Activated naive CD4-positive, alpha-beta T cell treated with anti-CD3 and anti-CD28 coated beads, Interleukin-2, amount 50 U/mL, for 72 hours (primary cell): ENCODE measurements around the gene AATK. TPM values are rescaled to one million over a fixed set of nuclear protein-coding genes. Genes with fewer than 3 reads are reported as not detected.

Experiments
- ATAC-seq, 2 donors: fragments of 150-1000 bp; cut with Tn5 transposase; 2 replicates each; pipeline ENCODE4 v1.10.0; 2021; ENCODE audit warnings: mild to moderate bottlenecking in 2 of 2, moderate library complexity in 2 of 2
- DNase-seq, 2 donors: peaks; one replicate each; pipeline ENCODE4 v3.0.0; 2021 to 2022; ENCODE audit warnings: low spot score in 2 of 2
- H3K27ac Mint-ChIP-seq, 2 donors: one replicate each; pipeline ENCODE4 v1.8.0; 2022; ENCODE audit warnings: mild to moderate bottlenecking in 2 of 2, mixed read lengths in 2 of 2
- H3K36me3 Mint-ChIP-seq, 2 donors: one replicate each; pipeline ENCODE4 v1.8.0; 2022; ENCODE audit warnings: mixed read lengths in 2 of 2
- H3K9me3 Mint-ChIP-seq, 2 donors: one replicate each; pipeline ENCODE4 v1.8.0; 2022; ENCODE audit warnings: mixed read lengths in 2 of 2
- total RNA-seq, 2 donors: library from RNA; stranded (reverse); gene quantifications; one replicate each; pipeline ENCODE4 v1.2.3, GENCODE V29; 2022

AATK gene
- total RNA-seq, 2 donors from 2014 or later: 0.30 to 0.72 TPM

GRCh38 chr17:81173762-81174155 lies 7.7 kb upstream of the AATK start:
- no peak for ATAC-seq
- DNase-seq: no peak

GRCh38 chr17:81173052-81173761 lies 7.2 kb upstream of the AATK start:
- DNase-seq (no peak), ATAC-seq (no peak)
- no peak overlapping the region for H3K27ac Mint-ChIP-seq
- H3K9me3 Mint-ChIP-seq: no peaks in the 10 kb centered on the region
- H3K36me3 Mint-ChIP-seq: no peaks in the 10 kb centered on the region

More at GRCh38 chr17:81173762-81174155, 7.7 kb upstream of the AATK start:
- no peak overlapping the region for H3K27ac Mint-ChIP-seq
- no peaks in the 10 kb centered on the region for H3K36me3 Mint-ChIP-seq
- no peaks in the 10 kb centered on the region for H3K9me3 Mint-ChIP-seq

- ATAC-seq: no peak
- Mint-ChIP-seq H3K36me3 (no peaks in the 10 kb centered on the region), H3K27ac (no peak overlapping the region), H3K9me3 (no peaks in the 10 kb centered on the region)
- no peak for DNase-seq
Observed at GRCh38 chr17:81171941-81172340, 5.9 kb upstream of the AATK start.

- no peak for DNase-seq
- no peak overlapping the region for H3K27ac Mint-ChIP-seq
- no peak for ATAC-seq
- H3K36me3 Mint-ChIP-seq: no peaks in the 10 kb centered on the region
- no peaks in the 10 kb centered on the region for H3K9me3 Mint-ChIP-seq
Observed at GRCh38 chr17:81170727-81171494, 4.9 kb upstream of the AATK start.

GRCh38 chr17:81169870-81170309 lies 3.9 kb upstream of the AATK start:
- Mint-ChIP-seq H3K36me3 (no peaks in the 10 kb centered on the region), H3K9me3 (no peaks in the 10 kb centered on the region), H3K27ac (no peak overlapping the region)
- ATAC-seq (no peak), DNase-seq (no peak)

GRCh38 chr17:81167638-81168037 lies 1.6 kb upstream of the AATK start:
- H3K36me3 Mint-ChIP-seq: no peaks in the 10 kb centered on the region
- no peak for ATAC-seq

GRCh38 chr17:81167194-81167524 lies 1.1 kb upstream of the AATK start:
- no peak for DNase-seq
- Mint-ChIP-seq H3K9me3 (no peaks in the 10 kb centered on the region), H3K27ac (no peak overlapping the region), H3K36me3 (no peaks in the 10 kb centered on the region)
- no peak for ATAC-seq

More at GRCh38 chr17:81167638-81168037, 1.6 kb upstream of the AATK start:
- DNase-seq: no peak
- no peak overlapping the region for H3K27ac Mint-ChIP-seq
- H3K9me3 Mint-ChIP-seq: no peaks in the 10 kb centered on the region

GRCh38 chr17:81165246-81166032 lies 582 bp downstream of the AATK start, which contains the start of gene PVALEF:
PVALEF (plus strand) TSS chr17:81165507; CDS start chr17:81181227, 15,720 bp downstream.
- no peaks in the 10 kb centered on the region for H3K36me3 Mint-ChIP-seq
- no peak for ATAC-seq
- H3K27ac Mint-ChIP-seq: no peak within 1 kb of the TSS
- DNase-seq: no peak
- H3K9me3 Mint-ChIP-seq: no peaks in the 10 kb centered on the region

- Mint-ChIP-seq H3K27ac (no peak overlapping the region), H3K36me3 (no peaks in the 10 kb centered on the region), H3K9me3 (no peaks in the 10 kb centered on the region)
- ATAC-seq (no peak), DNase-seq (no peak)
Observed at GRCh38 chr17:81164371-81165245, 1.4 kb downstream of the AATK start.

- H3K9me3 Mint-ChIP-seq: no peaks in the 10 kb centered on the region
Observed at GRCh38 chr17:81163703-81164370, 2.2 kb downstream of the AATK start.

GRCh38 chr17:81163051-81163695 lies 2.8 kb downstream of the AATK start:
- no peak for ATAC-seq
- H3K9me3 Mint-ChIP-seq: no peaks in the 10 kb centered on the region
- H3K27ac Mint-ChIP-seq: no peak overlapping the region

More at GRCh38 chr17:81163703-81164370, 2.2 kb downstream of the AATK start:
- Mint-ChIP-seq H3K27ac (no peak overlapping the region), H3K36me3 (no peaks in the 10 kb centered on the region)
- ATAC-seq: no peak
- DNase-seq: no peak

GRCh38 chr17:81162491-81162890 lies 3.5 kb downstream of the AATK start:
- Mint-ChIP-seq H3K9me3 (no peaks in the 10 kb centered on the region), H3K36me3 (no peaks in the 10 kb centered on the region), H3K27ac (no peak overlapping the region)
- ATAC-seq (no peak), DNase-seq (no peak)

More at GRCh38 chr17:81163051-81163695, 2.8 kb downstream of the AATK start:
- no peak for DNase-seq
- no peaks in the 10 kb centered on the region for H3K36me3 Mint-ChIP-seq

GRCh38 chr17:81161972-81162371 lies 4.0 kb downstream of the AATK start:
- no peaks in the 10 kb centered on the region for H3K9me3 Mint-ChIP-seq
- H3K36me3 Mint-ChIP-seq: no peaks in the 10 kb centered on the region
- ATAC-seq (no peak), DNase-seq (no peak)
- no peak overlapping the region for H3K27ac Mint-ChIP-seq

GRCh38 chr17:81161536-81161935 lies 4.5 kb downstream of the AATK start:
- Mint-ChIP-seq H3K9me3 (no peaks in the 10 kb centered on the region), H3K36me3 (no peaks in the 10 kb centered on the region), H3K27ac (no peak overlapping the region)
- DNase-seq: no peak
- ATAC-seq: no peak

- no peak overlapping the region for H3K27ac Mint-ChIP-seq
- ATAC-seq: no peak
- no peak for DNase-seq
- H3K36me3 Mint-ChIP-seq: no peaks in the 10 kb centered on the region
- no peaks in the 10 kb centered on the region for H3K9me3 Mint-ChIP-seq
Observed at GRCh38 chr17:81160747-81161453, 5.1 kb downstream of the AATK start.
